ENCODE measurements around the gene RPS3.

- TF ChIP-seq POLR2AphosphoS5 (IDR thresholded peaks at IDR 0.05; ENCODE audit: low read depth), result no peak
- no peak for TF ChIP-seq CTCF (conservative IDR thresholded peaks at IDR 0.05; ENCODE audit: low read depth in 2 of 2)
- TF ChIP-seq EZH2phosphoT487 (IDR thresholded peaks at IDR 0.05; ENCODE audit: unreplicated experiment), result no peak
These were observed 16.1 kb upstream of the RPS3 start for GRCh38 chr11:75383246-75383645.
